Activated effector memory CD4-positive, alpha-beta T cell treated with Interleukin-2 at 50 U/mL for 16 hours (primary cell): ENCODE data around the gene PRF1.

Source experiments
- DNase-seq: peaks from one replicate; pipeline ENCODE4 v3.0.0-alpha.2; 2020

Gene PRF1

GRCh38 chr10:70575874-70576802, 26.4 kb downstream of the PRF1 start:
- no peak for DNase-seq

- DNase-seq, result no peak
Observed at GRCh38 chr10:70575486-70575873, 27.1 kb downstream of the PRF1 start.

GRCh38 chr10:70573599-70574506, 28.7 kb downstream of the PRF1 start:
- no peak for DNase-seq

GRCh38 chr10:70571636-70572439, 30.7 kb downstream of the PRF1 start:
- DNase-seq, result no peak

GRCh38 chr10:70571236-70571635, 31.3 kb downstream of the PRF1 start:
- no peak for DNase-seq

- no peak for DNase-seq
Observed at GRCh38 chr10:70568781-70569495, 33.6 kb downstream of the PRF1 start.

- no peak for DNase-seq
Observed at GRCh38 chr10:70568113-70568512, 34.4 kb downstream of the PRF1 start.

GRCh38 chr10:70567603-70568002, 34.9 kb downstream of the PRF1 start:
- DNase-seq, result no peak

GRCh38 chr10:70566515-70567290, 35.8 kb downstream of the PRF1 start:
- DNase-seq, result no peak

- DNase-seq, result no peak
Observed at GRCh38 chr10:70565556-70566514, 36.7 kb downstream of the PRF1 start.

- no peak for DNase-seq
Observed at GRCh38 chr10:70564901-70565351, 37.6 kb downstream of the PRF1 start.

- DNase-seq, result no peak
Observed at GRCh38 chr10:70564113-70564725, 38.3 kb downstream of the PRF1 start.

GRCh38 chr10:70563230-70563629, 39.3 kb downstream of the PRF1 start:
- no peak for DNase-seq

GRCh38 chr10:70562036-70562755, 40.3 kb downstream of the PRF1 start:
- no peak for DNase-seq

- no peak for DNase-seq
Observed at GRCh38 chr10:70561558-70561957, 41.0 kb downstream of the PRF1 start.

- DNase-seq, result no peak
Observed at GRCh38 chr10:70561070-70561469, 41.5 kb downstream of the PRF1 start.

- DNase-seq, result no peak
Observed at GRCh38 chr10:70560511-70560941, 42.0 kb downstream of the PRF1 start.

- DNase-seq, result no peak
Observed at GRCh38 chr10:70559861-70560260, 42.7 kb downstream of the PRF1 start.
